Forelimb muscle (tissue), 1 donor: ENCODE measurements around the gene SOX2. TPM values are rescaled to one million over a fixed set of nuclear protein-coding genes. Genes with fewer than 3 reads are reported as not detected.

ENCODE experiments used
- DNase-seq: peaks from one replicate; pipeline ENCODE4 v3.0.0-alpha.2; 2013; ENCODE audit warnings: low read depth
- polyA plus RNA-seq: library from polyadenylated mRNA; unstranded; fragments of 120-200 nt; gene quantifications from one replicate; pipeline ENCODE4 v1.2.1, GENCODE V29; 2013; ENCODE audit not compliant: insufficient read length

SOX2 gene
- polyA plus RNA-seq, 1 donor = 0.10 TPM

DNA sequence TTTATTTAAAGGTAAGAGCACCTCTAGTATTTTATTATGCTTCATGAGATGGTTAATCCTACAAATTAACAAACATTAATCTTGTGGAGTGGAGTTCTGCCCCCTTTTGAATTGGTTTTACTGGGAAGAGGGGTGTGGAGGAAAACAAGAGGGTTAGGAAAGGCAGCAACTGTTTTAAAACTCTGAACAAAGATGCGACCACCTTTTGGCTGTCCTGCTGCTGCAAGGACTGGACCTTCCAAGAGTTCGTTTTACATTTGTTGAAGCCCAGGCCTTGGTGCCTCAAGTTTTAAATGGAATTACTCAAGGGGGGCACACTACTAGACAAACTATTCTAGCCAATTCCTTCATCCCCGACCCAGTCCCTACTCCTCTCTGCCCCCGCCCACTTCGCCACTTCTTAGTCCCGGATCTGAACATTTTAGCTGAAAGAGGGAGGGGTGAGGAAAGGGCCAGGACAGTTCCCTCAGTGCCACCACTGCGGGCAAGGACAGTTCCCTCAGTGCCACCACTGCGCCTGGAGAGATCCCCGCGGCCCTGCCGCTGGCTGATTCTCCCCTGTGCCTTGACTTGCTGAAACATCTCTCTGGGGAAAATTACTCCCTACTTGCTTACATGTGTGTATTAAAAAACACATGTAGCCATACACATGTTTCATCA is 11.2 kb downstream of the SOX2 start:
- DNase-seq = no peak

DNA sequence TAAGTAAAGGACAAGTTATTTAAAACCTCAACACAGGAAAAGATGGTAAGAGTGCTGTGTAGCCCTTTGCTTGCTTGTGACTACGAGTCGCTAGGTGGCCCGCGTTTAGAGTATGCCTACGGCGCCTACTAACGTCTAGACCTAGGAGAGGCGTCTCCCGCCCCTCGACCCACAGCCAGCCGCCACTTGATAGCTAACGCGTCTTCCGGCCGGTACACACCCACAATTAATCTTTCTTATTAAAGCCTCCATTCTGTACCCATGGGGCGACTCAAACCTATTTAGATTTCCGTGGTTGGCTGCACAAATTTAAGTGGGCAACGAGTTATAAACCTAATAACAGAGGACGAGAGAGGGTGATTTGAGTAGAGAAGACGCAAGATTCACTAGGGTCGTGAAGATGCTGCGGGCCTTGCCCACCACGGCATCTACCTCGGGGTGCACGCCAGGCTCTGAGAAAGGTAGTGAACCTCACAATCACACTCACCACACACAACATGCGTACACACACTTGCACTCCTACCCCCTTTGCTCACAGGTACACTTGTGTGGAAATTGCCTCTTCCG is 12.0 kb downstream of the SOX2 start:
- DNase-seq = no peak

DNA sequence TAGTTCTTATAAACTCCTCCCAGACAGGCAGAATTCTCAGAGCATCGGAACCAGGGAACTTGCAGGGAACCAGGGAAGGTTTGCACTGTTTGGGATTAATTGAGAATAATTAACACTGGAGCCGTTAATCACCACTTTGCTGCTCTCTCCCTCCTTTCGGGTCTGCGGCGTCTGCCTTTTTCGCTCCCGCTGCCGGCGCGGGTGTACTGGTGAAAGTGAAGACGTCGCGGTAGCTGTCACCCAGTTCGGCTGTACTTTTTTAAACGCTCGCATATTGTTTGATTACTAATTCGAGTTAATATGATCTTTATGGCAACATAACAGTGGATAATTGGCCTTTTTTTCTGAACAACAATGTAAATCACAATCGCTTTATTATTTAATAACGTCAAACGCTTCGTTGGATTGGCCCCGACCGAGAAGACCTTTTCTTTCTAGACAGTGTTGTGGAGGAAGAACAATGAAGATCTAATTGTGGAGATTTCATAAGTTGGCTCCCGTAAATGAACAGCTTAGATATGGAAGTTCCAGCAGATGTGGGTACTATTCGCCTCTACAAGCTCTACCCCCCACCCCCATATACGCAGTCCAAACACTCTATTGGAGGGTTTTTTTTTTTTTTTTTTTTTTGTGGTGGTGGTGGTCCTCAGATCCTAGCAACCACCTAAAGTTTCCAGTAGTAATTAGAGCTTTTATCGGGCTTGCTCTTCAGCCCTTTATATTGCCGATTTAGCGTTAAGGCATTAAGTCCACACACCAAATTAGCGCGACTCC is 12.7 kb downstream of the SOX2 start:
- no peak for DNase-seq

DNA sequence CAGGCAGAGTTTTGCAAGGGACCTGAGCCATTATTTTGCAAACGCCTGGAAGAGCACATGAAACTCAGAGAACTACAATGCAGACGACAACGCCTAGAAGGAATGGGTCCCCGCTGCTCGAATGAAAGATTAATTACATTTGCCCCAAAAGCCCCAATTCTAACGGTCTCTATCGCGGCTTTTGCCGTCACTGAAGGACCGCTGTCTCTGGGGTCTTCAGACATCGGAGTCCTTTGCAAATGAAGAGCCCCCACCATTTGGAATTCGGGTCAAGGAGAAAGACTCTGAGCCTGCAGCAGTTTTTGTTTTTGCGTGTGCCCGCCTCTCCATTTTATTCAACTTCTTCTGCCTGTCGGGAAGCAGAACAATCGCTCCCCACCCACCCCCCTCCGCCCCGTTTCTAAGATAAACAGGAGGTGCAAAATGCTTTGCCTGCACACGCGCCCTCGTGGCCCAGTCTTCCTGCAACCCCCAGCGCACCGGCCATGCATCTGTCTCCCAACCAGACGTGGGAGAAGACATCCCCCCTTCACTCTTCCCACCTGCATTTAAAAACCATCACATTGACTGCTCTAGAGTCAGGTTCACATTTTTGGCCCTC is 13.5 kb downstream of the SOX2 start:
- no peak for DNase-seq

DNA sequence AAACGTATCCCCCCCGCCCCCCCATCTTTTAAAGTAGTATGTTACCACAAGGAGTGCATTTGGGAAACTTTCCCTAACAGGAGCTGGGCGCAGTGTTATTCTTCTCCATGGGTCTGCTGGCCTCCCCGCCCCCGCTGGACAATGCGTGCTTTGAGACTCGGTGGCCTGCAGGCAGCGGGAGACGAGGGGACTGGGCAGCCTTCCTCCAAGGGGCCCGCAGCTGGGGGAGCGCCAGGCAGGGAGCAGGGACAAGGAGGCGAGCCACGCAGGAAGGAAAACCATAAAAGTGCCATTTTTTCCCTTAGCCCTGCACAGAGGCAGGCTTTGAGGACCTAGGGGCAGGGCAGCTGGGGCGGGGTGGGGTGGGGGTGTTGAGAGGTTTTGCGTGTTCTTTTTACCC is 14.1 kb downstream of the SOX2 start:
- DNase-seq = no peak

DNA sequence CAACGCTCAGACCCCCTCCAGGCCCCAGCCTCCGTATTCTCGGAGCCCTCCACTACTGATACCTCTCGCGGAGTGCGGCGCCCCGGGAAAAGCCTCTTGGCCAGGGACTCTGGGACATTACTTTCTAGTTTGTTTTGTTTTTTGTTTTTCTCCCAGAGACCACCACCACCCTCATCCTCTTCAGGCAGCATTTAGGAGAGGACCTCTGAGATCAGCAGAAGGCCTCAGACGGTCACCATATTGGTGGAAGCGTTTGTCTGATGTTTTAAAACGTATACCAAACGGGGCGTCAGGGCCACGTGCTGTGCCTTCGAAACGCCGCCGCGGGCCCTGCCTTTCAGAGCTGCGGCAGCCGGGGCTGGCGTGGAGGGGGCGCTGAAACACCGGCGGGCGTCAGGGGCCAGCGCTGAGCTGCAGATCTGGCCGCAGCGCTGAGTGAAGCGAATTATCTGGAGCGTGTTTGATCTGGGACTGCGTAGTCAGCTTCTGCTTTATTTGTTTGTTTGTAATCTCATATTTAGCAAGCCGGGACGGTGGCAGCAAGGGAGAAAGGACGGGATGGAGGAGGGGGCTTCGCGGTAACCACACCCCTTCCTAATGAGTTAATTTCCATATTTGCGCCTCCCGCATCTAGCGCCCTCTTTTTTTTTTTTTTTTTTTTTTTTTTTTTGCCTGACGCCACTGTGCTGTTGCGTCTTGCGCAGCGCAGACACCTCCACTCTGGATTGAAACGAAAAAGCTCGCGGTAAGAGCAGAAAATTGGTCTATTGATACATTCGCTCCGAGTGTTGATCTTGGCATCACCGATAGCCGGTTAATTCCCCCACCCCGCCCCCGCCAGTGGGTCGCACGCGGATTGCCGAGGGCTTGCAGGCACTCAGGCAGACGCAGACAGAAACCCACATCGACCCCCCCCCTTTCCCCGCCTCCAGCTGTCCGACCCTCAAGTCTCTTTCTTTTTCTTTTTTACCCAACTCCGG is 14.9 kb downstream of the SOX2 start:
- no peak for DNase-seq

DNA sequence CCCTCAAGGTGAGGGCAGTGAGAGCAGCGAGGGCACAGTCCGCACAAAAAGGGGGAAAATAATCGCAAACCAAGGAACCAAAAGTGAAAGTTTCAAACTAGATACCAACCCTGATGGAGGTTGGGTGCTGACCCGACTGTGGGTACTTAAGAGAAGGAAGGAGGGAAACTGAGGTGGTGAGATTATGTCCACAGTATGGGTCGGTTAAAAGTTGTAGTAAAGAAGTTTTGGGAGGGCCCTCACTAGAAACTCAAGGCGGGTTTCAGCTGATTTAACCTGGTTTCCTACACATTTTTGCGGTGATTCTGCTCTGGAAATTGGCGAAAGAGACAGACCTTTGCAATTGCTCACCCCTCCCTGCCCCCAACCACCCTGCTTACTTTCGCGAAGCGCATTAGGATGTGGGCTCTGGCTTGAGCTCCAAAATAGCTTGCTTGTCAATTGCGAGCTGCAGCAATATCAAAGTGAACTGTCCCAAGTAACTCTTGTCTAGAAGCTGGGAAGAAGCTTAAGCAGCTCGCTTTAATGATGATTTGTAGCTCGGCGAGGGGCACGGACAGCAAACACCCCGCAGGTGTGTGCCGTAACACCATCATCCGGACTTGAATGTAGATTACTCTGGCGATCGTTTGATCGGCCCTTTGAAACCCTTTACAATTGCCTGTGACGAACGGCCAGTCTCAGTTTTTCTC is 15.8 kb downstream of the SOX2 start:
- DNase-seq = no peak

DNA sequence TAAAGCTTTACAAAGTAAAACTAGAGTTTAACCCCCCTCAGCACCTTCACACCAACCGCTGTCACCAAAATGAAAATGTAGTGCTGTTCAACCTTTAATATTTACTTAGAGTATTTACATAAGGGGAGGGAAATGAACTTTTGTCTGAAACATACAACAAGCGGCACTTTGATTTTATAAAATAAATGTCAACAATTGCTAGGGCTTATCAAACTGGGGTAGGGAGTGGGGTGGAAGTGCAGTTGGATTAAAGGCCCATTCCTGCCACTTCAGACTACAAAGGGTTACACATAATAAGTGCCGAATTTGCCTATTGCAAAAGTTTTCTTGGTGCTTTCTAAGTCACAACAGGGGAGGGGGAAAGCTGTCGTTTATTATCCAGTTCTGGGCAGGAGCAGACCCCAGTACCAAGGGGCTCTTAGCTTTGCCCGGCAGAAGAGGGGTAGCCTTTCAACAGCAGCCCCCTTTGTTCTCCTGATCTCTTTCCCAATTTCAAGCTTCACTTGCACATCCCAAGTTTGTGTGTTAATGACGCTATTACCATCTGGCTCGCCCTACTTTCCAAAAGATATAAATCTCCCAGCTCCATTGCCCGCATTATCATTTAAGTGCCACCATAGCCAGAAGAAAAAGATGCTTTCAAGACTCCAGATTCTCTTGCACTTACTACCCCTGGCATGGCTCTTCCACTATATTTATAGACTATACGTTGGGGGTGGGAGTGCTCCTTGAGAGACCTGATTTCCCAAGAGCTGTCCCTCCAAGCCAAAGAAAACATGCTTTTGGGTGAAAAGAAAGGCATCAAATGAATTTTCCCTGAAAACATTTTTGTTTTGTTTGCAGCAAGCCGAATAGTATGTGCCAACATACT is 17.0 kb downstream of the SOX2 start:
- no peak for DNase-seq

DNA sequence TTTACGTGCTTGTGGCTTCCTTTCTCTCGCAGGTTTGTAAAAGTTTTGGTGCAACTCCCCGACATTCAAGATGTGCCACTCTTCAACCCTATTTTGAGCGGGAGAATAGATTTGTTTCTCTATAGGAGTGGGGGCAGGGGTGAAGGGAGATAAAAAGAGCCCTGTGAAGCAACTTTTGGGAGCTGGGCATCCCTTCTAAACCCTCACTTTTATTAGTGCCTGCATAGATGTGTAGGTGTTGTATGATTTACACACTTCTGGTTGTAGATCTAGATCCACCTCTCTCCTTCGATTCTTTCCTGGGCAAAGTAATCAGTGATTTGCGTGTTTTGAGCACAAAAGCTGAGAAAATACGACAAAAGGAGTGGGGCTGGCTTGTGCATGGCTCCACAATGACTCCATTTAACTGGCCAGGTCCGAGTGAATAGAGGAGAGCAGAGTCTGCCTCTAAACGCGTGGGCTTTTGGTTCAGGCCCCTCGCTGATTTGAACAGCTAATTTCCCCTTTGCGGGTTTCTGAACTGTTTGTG is 17.7 kb downstream of the SOX2 start:
- no peak for DNase-seq

DNA sequence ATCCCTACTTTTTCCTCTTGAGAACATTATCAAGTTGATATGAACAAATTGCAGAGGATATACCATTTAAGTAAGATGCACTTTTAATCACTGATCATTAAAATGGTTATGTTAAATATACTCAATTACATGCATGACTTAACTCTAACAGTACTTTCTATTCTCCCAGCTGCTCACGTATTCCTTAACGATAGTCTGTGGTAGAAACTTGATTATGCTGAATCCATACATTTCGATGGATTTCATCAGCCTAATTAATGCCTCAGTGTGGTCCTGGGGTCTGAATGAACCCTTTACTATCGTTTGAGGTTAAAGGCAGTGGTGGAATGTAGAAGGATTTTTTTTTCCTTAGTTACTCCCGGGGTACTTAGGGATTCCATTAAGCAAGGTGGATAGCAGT is 18.6 kb downstream of the SOX2 start:
- DNase-seq = no peak

DNA sequence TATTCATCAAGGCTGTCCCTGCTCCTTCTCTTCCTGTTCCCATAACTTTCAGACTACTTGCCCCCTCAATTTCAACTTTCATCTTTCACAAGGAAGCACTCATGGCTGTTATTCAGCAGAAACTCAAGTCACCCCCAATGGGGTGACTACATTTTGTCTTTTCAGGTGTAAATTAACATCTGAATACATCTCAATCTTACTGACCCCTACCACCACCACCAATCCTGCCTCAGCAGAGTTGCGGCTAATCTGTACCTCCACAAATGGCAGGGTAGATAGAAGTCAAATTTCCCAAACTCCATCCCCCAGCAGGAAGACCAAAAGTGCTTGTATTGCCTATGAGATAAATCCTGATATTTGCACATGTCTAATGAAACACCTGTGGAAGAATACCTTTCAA is 19.2 kb downstream of the SOX2 start:
- DNase-seq = no peak

DNA sequence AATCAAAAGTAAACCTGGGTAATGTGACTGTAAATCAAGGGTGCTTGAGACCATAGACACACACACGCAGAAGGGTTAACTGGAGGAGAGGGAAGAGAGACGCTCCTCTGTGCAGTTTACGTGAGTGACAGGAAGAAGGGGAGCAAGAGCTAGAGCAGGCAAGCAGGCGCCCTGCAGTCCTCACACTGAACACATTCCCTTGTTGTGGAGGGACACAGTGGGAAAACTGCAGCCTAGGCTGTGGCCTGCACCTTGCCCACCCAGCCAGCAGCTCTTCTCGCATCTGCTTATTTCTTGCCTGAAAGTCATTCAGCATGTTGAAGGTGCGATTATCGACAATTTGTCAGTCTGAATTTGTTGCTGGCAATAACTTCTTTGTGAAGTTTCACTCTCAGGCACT is 24.2 kb downstream of the SOX2 start:
- DNase-seq = no peak

DNA sequence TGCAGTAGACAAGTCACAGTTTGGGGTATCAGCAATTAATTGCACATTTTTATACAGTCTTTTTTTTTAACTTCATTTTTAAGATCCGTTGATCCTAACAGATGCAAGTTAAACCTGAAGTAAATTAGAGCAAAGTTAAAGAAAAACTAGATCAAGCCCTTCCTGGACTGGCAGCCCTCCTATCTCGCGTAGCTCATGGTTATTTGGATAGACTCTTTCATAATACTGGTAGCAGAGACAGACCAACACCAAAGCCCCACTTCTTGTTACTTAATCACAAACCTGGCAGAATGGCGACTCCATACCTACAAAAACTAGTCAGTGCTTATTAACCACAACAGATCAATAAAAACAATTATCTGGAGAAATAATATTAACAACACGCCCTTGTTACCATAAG is 26.8 kb downstream of the SOX2 start:
- no peak for DNase-seq

DNA sequence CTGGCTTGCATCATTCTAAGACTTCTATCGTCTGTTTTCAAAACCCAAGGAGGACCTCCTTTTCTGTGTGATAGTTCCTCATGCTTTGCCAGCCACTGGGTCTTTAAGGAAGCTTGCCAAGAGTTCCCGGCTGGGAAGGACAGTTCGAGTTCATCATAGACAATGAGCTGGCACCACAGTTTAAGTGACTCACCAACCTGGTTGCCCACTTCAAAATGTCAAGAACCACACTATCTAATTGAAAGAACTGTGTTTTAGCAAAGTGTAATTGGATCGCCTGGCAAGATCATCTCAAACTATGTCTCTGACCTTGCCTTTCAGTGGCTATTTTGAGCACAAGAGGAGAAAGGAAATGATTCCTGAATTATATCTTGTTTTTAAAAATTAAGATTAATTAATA is 27.9 kb downstream of the SOX2 start:
- no peak for DNase-seq

DNA sequence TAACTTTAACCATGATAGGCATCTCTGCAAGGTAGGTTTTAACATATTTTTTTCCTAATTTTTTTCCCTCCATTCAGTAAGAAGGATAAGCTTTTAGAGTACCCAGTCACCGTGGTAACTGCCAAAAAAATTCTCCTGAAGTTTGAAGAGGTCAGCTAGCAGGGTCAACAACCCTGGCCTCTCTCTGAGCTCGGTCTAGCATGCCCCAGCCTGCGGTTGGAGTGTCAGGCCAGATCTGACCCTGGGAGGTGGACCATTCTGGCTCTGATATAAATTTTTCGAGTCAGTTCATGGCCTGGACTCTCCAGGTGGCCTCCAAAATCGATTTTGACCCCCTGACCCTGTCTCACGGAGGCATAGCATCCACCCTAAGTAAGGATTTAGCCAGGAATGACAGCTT is 29.7 kb downstream of the SOX2 start:
- no peak for DNase-seq

DNA sequence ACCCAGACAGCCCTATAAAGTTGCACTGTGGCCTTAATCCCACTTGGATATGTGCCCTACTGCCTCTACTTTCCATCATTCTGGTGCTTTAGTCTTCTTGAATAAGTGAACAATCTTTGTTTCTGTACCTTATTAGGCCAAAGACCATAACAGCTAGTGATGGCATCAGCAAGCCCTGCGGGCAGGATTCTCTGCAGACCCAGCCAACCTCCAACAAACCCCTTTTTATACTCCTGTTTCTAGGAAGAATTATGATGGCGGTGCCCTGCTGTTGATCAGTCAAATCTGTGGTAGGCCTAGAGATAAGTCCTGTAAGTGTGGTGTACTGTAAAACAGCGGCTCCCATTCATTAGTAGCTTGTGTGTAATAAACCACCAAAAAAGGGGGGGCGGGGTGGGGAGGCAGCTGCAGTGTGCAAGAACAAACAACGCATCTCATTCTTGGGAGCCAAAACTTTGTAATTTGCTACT is 40.5 kb downstream of the SOX2 start:
- no peak for DNase-seq

DNA sequence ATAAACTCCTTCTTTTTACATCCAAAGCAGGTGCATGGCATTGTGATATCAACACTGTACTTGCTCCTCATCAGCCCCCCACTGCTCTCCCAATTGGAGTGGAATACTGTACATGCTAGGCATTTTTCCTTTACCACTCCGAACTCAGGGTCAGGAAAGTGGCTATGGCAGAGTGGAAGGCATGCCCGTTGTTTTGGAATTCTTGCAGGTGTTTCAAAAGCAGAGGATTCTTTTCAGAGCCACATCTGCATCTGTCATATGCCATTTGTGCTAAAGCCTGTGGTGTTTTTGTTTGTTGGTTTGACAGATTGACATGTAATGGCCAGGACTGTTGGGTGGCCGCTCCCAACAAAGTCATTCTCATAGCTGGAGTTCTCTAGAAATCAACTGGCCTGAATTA is 41.7 kb downstream of the SOX2 start:
- no peak for DNase-seq

DNA sequence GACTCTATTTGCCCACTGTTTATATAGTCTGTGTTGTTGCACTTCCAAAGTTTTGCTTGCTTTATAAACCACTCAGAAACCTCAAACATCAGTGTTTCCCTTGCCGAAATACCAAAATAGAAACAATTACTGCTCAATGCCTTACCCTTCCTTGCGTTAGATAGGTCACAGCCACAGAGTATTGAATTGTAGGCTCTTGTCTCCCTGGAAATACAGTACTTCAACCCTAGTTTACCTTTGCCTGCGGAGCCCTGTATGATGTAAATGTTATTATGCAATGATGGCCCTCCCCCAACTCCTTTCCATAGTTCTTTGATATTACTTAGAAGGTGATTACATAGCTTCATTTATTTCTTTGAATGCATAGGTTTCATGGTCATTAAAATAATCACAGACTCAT is 44.2 kb downstream of the SOX2 start:
- DNase-seq = no peak

DNA sequence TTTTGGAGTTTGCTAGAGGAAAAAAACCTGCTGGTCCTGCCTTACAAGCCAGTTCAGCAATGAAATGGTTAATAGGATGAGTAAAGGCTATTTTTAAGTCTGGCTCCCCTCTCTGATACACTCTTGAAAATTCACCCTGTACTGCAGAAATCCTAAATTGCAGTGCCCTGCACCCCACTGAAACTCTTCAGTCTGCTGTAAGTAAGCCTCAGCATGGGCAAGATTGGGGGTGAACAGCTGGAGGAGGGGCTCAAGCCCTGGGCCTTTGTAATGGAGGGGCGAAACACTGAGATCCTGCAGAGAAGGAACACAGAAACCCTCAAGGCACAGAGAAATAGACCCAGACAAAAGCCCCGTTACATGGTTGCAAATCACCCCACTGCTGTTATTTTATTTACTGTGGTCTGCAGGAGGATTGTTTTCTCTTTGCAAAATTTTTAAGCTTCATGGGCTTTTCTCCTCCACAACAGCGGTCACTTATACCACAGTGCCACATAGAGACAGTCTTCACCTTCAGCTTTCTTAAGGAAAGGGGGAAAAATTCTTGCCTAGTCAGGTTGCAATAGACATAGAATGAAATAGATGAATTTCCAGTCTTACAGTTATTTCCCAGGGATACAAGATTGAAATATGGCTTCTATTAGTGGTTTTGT is 45.0 kb downstream of the SOX2 start:
- DNase-seq = no peak
